Fibroblast of lung (primary cell): ENCODE data around the gene PSAP. TPM values are rescaled to one million over a fixed set of nuclear protein-coding genes. Genes with fewer than 3 reads are reported as not detected.

Source experiments
- DNase-seq, 2 donors: peaks; one replicate each; pipeline versions ENCODE4 v3.0.0 to v3.0.0-alpha.2; 2010; ENCODE audit warnings: low read depth in 2 of 2
- H2AFZ ChIP-seq: 2 replicates; pipeline ENCODE4 v1.5.1; 2012; ENCODE audit warnings: low read length, control low read depth, inconsistent platforms
- H3K27ac ChIP-seq: 2 replicates; pipeline ENCODE4 v1.5.1; 2011; ENCODE audit warnings: low read length, control low read depth; ENCODE audit not compliant: insufficient read depth
- H3K27me3 ChIP-seq: 2 replicates; pipeline ENCODE4 v1.5.1; 2011; ENCODE audit warnings: mild to moderate bottlenecking, low read length; ENCODE audit not compliant: control insufficient read depth, insufficient read depth
- H3K36me3 ChIP-seq: 2 replicates; pipeline ENCODE4 v1.5.1; 2011; ENCODE audit warnings: low read length; ENCODE audit not compliant: control insufficient read depth, insufficient read depth
- H3K4me1 ChIP-seq: 2 replicates; pipeline ENCODE4 v1.5.1; 2011; ENCODE audit warnings: low read length; ENCODE audit not compliant: control insufficient read depth, insufficient read depth; ENCODE audit errors: extremely low read depth
- H3K4me2 ChIP-seq: 2 replicates; pipeline ENCODE4 v1.5.1; 2011; ENCODE audit warnings: low read length, control low read depth; ENCODE audit not compliant: insufficient read depth; ENCODE audit errors: extremely low read depth
- H3K4me3 ChIP-seq, 4 experiments: fragments of 200-600 bp in 1 of 4; sonication (generic) in 1 of 4; replicated peaks in 1 of 4; 2 replicates each; pipeline ENCODE4 v1.5.1; 2011 to 2016; ENCODE audit warnings: low read length in 4 of 4, low read depth in 3 of 4, mild to moderate bottlenecking in 3 of 4, control low read depth in 2 of 4, inconsistent platforms in 1 of 4, mixed read lengths in 1 of 4; ENCODE audit not compliant: insufficient read depth in 1 of 4; ENCODE audit errors: control extremely low read depth in 1 of 4
- H3K79me2 ChIP-seq: 2 replicates; pipeline ENCODE4 v1.5.1; 2012; ENCODE audit warnings: mild to moderate bottlenecking, low read length, inconsistent platforms; ENCODE audit not compliant: control insufficient read depth, insufficient read depth
- H3K9ac ChIP-seq: 2 replicates; pipeline ENCODE4 v1.5.1; 2011; ENCODE audit warnings: mild to moderate bottlenecking, low read length, control low read depth; ENCODE audit not compliant: insufficient read depth
- H3K9me3 ChIP-seq: 2 replicates; pipeline ENCODE4 v1.5.1; 2012; ENCODE audit warnings: low read depth, low read length; ENCODE audit not compliant: control insufficient read depth, insufficient read depth
- H4K20me1 ChIP-seq: 2 replicates; pipeline ENCODE4 v1.5.1; 2011; ENCODE audit warnings: low read length; ENCODE audit not compliant: control insufficient read depth, insufficient read depth; ENCODE audit errors: extremely low read depth
- CTCF ChIP-seq, 2 donors: IDR thresholded peaks in 1 of 2; conservative IDR thresholded peaks in 1 of 2; 1 replicate in 1 of 2; 2 replicates in 1 of 2; pipeline ENCODE4 v1.5.1; 2011 to 2012; ENCODE audit warnings: low read length in 2 of 2, control low read depth in 1 of 2, inconsistent platforms in 1 of 2, low read depth in 1 of 2, mild to moderate bottlenecking in 1 of 2
- EZH2 ChIP-seq: IDR thresholded peaks from 2 replicates; pipeline ENCODE4 v1.5.1; 2012; ENCODE audit warnings: low read length, control low read depth, mild to moderate bottlenecking; ENCODE audit errors: missing control alignments
- polyA plus RNA-seq, 2 donors: library from polyadenylated mRNA; depleted of rRNA in 1 of 2; stranded (reverse) in 1 of 2; unstranded in 1 of 2; fragments of >200 nt; gene quantifications; 2 replicates each; pipeline ENCODE4 v1.2.1, GENCODE V29; 2011 to 2012; ENCODE audit warnings: missing spikeins in 1 of 2
- total RNA-seq: library from RNA; depleted of rRNA; stranded (reverse); fragments of >200 nt; gene quantifications from 2 replicates; pipeline ENCODE4 v1.2.1, GENCODE V29; 2014

The PSAP gene
- total and polyA plus RNA-seq, 2 donors (not counting 1 experiment from before 2014, with no cell fraction given) = 1,180 to 1,566 TPM

DNA sequence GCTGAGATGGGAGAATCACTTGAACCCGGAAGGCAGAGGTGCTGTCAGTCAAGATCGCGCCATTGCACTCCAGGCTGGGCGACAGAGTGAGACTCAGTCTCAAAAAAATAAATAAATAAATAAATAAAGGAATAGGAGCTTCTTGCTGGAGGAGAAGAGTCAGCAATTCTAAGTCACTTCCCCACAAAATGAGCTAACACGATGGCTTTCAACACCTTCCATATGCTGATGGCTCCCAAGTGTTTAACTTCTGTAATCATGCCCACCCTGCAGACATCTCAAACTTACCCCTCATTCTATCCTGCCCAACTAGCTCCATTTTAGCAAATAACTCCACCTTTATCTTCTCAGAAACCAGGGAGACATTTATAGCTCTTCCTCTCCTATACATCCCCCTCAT, 21.2 kb downstream of the PSAP start:
- no peak overlapping the region for H3K4me2 ChIP-seq
- peaks cover 3% of the 10 kb centered on the region for H4K20me1 ChIP-seq
- TF ChIP-seq EZH2 = no peak
- H3K4me3 ChIP-seq = no peak overlapping the region
- H3K9ac ChIP-seq = no peak overlapping the region
- no peaks in the 10 kb centered on the region for H3K27me3 ChIP-seq
- peaks cover 27% of the 10 kb centered on the region for H3K79me2 ChIP-seq
- H3K36me3 ChIP-seq = peaks cover 24% of the 10 kb centered on the region
- no peak overlapping the region for H2AFZ ChIP-seq
- H3K9me3 ChIP-seq = no peaks in the 10 kb centered on the region
- no peak overlapping the region for H3K27ac ChIP-seq
- no peaks in the 10 kb centered on the region for H3K4me1 ChIP-seq
- DNase-seq = no peak

GRCh38 chr10:71829171-71829570, 21.9 kb downstream of the PSAP start:
- peak in 1 of 2 donors; percentile 53 for DNase-seq
- no peak overlapping the region for H3K4me3 ChIP-seq
- no peaks in the 10 kb centered on the region for H3K9me3 ChIP-seq
- no peak overlapping the region for H3K4me2 ChIP-seq
- H2AFZ ChIP-seq = no peak overlapping the region
- H3K4me1 ChIP-seq = no peaks in the 10 kb centered on the region
- H4K20me1 ChIP-seq = peaks cover 3% of the 10 kb centered on the region
- peaks cover 25% of the 10 kb centered on the region for H3K36me3 ChIP-seq
- TF ChIP-seq CTCF (conservative IDR thresholded peaks at IDR 0.05 in 1 of 2, IDR thresholded peaks at IDR 0.05 in 1 of 2; ENCODE audit: low read depth in 1 of 2, low read length in 2 of 2) = no peak
- no peak for TF ChIP-seq EZH2
- H3K27me3 ChIP-seq = no peaks in the 10 kb centered on the region
- no peak overlapping the region for H3K9ac ChIP-seq
- peaks cover 21% of the 10 kb centered on the region for H3K79me2 ChIP-seq
- H3K27ac ChIP-seq = no peak overlapping the region

- DNase-seq = no peak
- H2AFZ ChIP-seq = no peak overlapping the region
- peaks cover 17% of the 10 kb centered on the region for H3K79me2 ChIP-seq
- H3K9ac ChIP-seq = no peak overlapping the region
- peaks cover 28% of the 10 kb centered on the region for H3K36me3 ChIP-seq
- no peaks in the 10 kb centered on the region for H3K9me3 ChIP-seq
- no peak overlapping the region for H3K27ac ChIP-seq
- H3K4me3 ChIP-seq = no peak overlapping the region
- H4K20me1 ChIP-seq = peaks cover 1% of the 10 kb centered on the region
- no peaks in the 10 kb centered on the region for H3K4me1 ChIP-seq
- H3K27me3 ChIP-seq = no peaks in the 10 kb centered on the region
- TF ChIP-seq CTCF (conservative IDR thresholded peaks at IDR 0.05 in 1 of 2, IDR thresholded peaks at IDR 0.05 in 1 of 2; ENCODE audit: low read depth in 1 of 2, low read length in 2 of 2) = no peak
- TF ChIP-seq EZH2 = no peak
- H3K4me2 ChIP-seq = no peak overlapping the region
Measured at GRCh38 chr10:71828702-71829101, 22.3 kb downstream of the PSAP start.
